ENCODE measurements around the gene CCDC92B.
"Not testable (repeated sequence)": the region's sequence is repeated elsewhere in the genome, so short reads cannot be mapped to it uniquely, and the experiment has no call there.

The CCDC92B gene

GRCh38 chr17:2703606-2704005, 45.8 kb downstream of the CCDC92B start:
- no peak for DNase-seq (ENCODE audit: low spot score)

GRCh38 chr17:2703181-2703580, 46.3 kb downstream of the CCDC92B start:
- no peak for DNase-seq (ENCODE audit: low spot score)

GRCh38 chr17:2701996-2702741, 47.3 kb downstream of the CCDC92B start:
- no peak for DNase-seq (ENCODE audit: low spot score)

- DNase-seq (ENCODE audit: low spot score): no peak
Observed at GRCh38 chr17:2701161-2701995, 48.1 kb downstream of the CCDC92B start.

DNA sequence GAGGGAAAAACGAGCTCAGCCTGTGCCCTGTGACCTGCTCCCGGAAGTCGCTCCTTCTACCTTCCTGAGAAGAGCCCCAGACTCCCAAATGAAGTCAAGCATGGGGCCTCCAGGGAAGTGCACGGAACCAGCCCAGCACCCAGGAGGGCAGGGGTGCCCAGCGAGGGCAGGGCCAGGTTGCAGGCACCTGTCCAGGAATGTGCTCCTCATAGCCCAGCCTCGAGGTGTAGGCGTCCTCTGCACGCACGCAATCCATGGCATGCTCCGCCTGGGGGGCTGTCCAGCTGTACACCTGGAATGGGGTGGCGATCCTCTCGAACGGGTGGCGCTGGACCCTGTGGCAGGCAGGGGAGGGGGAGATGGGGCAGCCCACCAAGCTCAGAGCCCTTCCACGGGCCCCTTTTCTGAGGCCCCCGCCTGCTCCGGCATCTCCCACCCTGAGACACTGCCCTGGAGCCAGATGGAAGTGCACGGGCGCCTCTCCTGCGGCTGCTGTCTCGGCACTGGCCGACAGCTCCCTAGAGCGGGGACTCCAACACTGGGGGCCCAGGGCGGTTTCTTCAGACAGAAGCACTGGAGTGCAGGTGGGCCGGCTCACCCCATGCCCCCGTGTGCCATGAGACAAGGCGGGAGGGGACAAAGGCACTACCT, 48.8 kb downstream of the CCDC92B start:
- no peak for DNase-seq (ENCODE audit: low spot score)

DNA sequence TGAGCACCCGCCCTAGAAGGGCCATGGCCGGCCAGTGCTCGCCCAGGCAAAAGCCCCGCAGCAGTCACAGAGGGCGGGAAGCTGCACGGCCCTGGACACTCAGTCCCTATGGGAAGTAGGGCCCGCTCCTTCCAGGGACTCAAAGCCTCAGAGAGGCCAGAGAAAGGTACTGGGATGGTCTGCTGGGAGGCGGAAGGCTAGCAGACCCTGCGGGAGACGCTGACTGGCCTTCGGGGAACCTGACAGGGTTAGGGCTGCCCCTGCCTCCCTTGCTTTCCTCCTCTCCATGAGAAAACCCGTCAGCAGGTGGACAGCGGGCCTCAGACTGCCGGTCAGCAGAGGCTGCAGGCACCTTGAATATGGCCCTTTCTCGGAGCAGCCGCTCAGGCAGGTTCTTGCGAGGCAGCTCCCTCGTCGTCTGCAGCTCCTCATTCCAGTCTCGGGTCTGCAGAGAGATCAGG, 49.4 kb downstream of the CCDC92B start:
- no peak for DNase-seq (ENCODE audit: low spot score)

GRCh38 chr17:2699216-2699805, 50.1 kb downstream of the CCDC92B start:
- not testable (repeated sequence) for DNase-seq (ENCODE audit: low spot score)

DNA sequence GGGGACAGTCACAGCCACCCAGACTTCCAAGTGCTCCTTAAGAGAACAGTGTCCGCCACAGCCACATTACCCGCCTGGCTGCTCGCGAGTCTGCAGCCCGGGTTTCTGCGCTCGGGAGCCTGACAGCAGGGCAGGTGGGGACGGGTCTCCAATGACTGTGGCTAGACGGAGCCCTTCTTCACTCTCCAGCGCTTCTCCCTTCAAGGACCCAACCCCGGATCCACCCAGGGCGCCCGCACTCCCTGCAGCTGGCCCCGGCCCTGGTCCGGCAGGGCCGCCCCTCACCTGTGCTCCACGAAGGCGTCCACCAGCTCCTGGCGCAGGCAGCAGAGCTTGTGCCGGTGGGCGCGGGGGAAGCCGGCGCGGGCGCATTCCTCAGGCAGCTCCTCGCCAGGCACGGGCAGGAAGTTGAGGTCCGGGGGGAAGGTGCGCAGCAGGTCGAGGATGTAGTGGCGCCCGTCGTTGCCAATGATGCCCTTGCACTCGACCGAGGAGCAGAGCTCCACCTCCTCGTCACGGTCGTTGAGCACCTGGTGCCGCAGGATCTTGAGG, 51.8 kb downstream of the CCDC92B start:
- no peak for DNase-seq (ENCODE audit: low spot score)

GRCh38 chr17:2695961-2696760, 53.3 kb downstream of the CCDC92B start:
- no peak for DNase-seq (ENCODE audit: low spot score)

- no peak for DNase-seq (ENCODE audit: low spot score)
Observed at GRCh38 chr17:2695243-2695960, 54.0 kb downstream of the CCDC92B start.

GRCh38 chr17:2694381-2695242, 54.8 kb downstream of the CCDC92B start:
- DNase-seq (ENCODE audit: low spot score): no peak

- DNase-seq (ENCODE audit: low spot score): no peak
Observed at GRCh38 chr17:2693561-2694380, 55.7 kb downstream of the CCDC92B start.

DNA sequence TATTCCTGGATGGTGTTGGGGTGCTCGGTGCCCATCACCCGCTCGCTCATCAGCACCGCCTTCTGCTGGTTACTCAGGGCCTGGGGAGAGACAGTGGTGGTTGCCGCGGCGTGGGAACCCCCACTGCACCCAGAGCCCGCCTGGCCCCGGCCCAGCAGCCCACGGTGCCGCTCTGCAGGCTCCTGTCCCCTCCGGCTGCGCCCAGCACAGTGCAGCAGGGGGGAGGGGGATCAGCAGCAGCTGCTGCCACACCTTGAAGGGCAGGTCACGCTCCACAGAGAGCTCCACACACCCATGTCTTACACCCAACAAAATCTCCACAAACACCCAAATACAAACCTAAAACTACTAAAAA, 56.7 kb downstream of the CCDC92B start:
- DNase-seq (ENCODE audit: low spot score): no peak

DNA sequence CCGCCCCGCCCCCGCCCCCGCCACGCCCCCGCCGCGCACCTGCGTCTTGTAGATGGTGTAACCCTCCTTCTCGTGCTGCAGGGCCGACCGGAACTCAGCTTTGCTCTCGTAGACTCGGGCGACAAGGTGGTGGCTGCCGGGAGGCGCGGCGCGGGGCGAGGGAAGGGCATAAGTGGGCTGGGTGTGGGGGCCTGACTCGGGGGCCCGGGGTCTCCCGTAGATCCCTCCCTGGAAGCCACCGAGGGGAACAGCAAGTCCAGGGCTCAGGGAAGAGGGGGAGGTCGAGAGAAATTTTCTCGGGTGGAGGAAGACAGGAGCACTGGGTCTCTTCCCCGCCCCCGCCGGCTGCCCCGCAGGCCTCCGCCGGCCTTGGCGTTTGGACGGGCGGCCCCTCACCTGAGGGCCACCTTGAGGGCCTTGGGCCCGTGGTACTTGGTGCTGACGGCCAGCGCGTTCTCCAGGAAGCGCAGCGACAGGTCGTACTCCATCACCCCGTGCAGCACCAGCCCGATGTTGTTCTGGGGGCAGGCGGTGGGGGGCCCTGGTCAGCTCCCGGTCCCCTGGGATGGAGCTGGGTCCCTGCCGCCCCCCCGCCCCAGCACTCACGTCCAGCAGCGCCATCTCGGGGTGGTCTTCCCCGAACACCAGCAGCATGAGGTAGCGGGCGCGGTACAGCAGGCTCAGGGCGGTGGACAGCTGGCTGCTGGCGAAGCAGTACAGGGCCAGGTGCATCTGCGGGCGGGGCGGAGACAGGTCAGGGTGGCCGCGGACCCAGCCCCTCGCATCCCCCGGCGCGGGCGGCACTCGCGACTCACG, 57.3 kb downstream of the CCDC92B start:
- DNase-seq (ENCODE audit: low spot score): no peak

DNA sequence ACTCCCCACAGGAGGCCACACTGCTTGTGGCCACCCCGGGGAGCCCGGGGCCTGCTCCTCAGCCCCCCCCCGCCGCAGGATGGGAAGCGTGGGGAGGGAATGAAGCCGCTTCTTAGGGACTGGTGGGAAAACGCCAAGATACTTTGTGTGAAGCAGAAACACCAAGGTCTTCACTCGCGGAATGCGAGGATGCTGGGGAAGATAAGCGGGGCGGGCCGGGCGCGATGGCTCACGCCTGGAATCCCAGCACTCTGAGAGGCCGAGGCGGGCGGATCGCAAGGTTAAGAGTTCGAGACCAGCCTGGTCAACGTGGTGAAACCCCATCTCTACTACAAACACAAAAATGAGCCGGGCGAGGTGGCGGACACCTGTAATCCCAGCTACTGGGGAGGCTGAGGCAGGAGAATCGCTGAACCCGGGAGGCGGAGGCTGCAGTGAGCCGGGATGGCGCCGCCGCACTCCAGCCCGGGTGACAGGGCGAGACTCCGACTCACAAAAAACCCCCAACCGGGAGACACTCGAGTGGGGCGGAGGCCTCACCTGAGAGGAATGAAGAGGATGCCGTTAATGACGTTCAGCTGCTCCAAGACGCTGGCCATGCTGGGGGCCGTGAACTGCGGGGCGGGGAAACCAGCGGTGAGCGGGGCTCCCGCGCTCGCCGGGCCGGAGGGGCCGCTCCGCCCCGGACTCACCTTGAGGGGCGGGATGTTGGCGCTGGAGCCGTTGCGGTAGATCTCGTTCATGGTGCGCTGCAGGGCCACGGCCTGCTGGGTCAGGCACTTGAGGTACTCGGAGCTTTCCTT, 58.2 kb downstream of the CCDC92B start:
- DNase-seq (ENCODE audit: low spot score): no peak

- DNase-seq (ENCODE audit: low spot score): no peak
Observed at GRCh38 chr17:2690165-2691068, 59.0 kb downstream of the CCDC92B start.

All from COLO829 (cell line).